H54 (cell line): ENCODE results near the gene CALM1.
"Not testable (repeated sequence)": the region's sequence is repeated elsewhere in the genome, so short reads cannot be mapped to it uniquely, and the experiment has no call there.

ENCODE experiments used
- DNase-seq: peaks from one replicate; pipeline ENCODE4 v3.0.0; 2011; ENCODE audit warnings: low spot score, mixed read lengths; ENCODE audit not compliant: insufficient read length
- FAIRE-seq: peaks from 3 replicates; lab custom pipeline; 2011; peaks lifted over from hg19 to GRCh38; lab: Jason Lieb, UNC
- POLR2A ChIP-seq: IDR thresholded peaks from 2 replicates; pipeline ENCODE4 v1.6.1; 2011; ENCODE audit warnings: low read depth, mild to moderate bottlenecking, low read length

The CALM1 gene

GRCh38 chr14:90393966-90394365 lies 2.9 kb upstream of the CALM1 start:
- TF ChIP-seq POLR2A = no peak
- FAIRE-seq (no peak), DNase-seq (no peak)

- DNase-seq, FAIRE-seq: not testable (repeated sequence)
Measured at GRCh38 chr14:90394782-90395181, 2.0 kb upstream of the CALM1 start.

- peak; percentile 51; the same call in 1 of the 2 replicates for TF ChIP-seq POLR2A
- no peak for FAIRE-seq
- peak; percentile 71 for DNase-seq
Measured at GRCh38 chr14:90397425-90398314, 841 bp downstream of the CALM1 start.

GRCh38 chr14:90398315-90398839 lies 1.5 kb downstream of the CALM1 start:
- TF ChIP-seq POLR2A = no peak
- no peak for DNase-seq
- FAIRE-seq = no peak

GRCh38 chr14:90398841-90399540 lies 2.2 kb downstream of the CALM1 start:
- no peak for FAIRE-seq
- DNase-seq = no peak
- TF ChIP-seq POLR2A = no peak

- FAIRE-seq (peak; percentile 91), DNase-seq (peak; percentile 98)
- no peak for TF ChIP-seq POLR2A
Measured at GRCh38 chr14:90399541-90400444, 3.0 kb downstream of the CALM1 start.

- no peak for TF ChIP-seq POLR2A
- FAIRE-seq (no peak), DNase-seq (no peak)
Measured at GRCh38 chr14:90400904-90401561, 4.2 kb downstream of the CALM1 start.

GRCh38 chr14:90402016-90402415 lies 5.2 kb downstream of the CALM1 start:
- no peak for TF ChIP-seq POLR2A
- no peak for DNase-seq
- no peak for FAIRE-seq

- FAIRE-seq = no peak
- no peak for TF ChIP-seq POLR2A
- DNase-seq = no peak
Measured at GRCh38 chr14:90403065-90403464, 6.2 kb downstream of the CALM1 start.

GRCh38 chr14:90405101-90405500 lies 8.3 kb downstream of the CALM1 start:
- FAIRE-seq = no peak
- no peak for TF ChIP-seq POLR2A
- DNase-seq = no peak

GRCh38 chr14:90405755-90406154 lies 8.9 kb downstream of the CALM1 start:
- FAIRE-seq = no peak
- no peak for TF ChIP-seq POLR2A
- no peak for DNase-seq

- TF ChIP-seq POLR2A = no peak
- no peak for FAIRE-seq
- no peak for DNase-seq
Measured at GRCh38 chr14:90406384-90406798, 9.6 kb downstream of the CALM1 start.

- no peak for TF ChIP-seq POLR2A
- DNase-seq (no peak), FAIRE-seq (no peak)
Measured at GRCh38 chr14:90407230-90407629, 10.4 kb downstream of the CALM1 start.
